GM21526 (cell line): ENCODE results near the gene NANOS2.
"Not testable (repeated sequence)": the region's sequence is repeated elsewhere in the genome, so short reads cannot be mapped to it uniquely, and the experiment has no call there.

Source experiments
- ATAC-seq: cut with Tn5 transposase; IDR thresholded peaks from one replicate; pipeline ENCODE4 v1.9.1; 2021; ENCODE audit warnings: moderate library complexity; ENCODE audit not compliant: unreplicated experiment, low FRiP score

The NANOS2 gene

GRCh38 chr19:45878043-45878794 is 36.4 kb downstream of the NANOS2 start:
- no peak for ATAC-seq

- no peak for ATAC-seq
These were observed 38.0 kb downstream of the NANOS2 start for GRCh38 chr19:45876411-45877197.

- ATAC-seq: no peak
These were observed 38.5 kb downstream of the NANOS2 start for GRCh38 chr19:45876161-45876410.

GRCh38 chr19:45874620-45874966 is 40.0 kb downstream of the NANOS2 start:
- no peak for ATAC-seq

- no peak for ATAC-seq
These were observed 41.3 kb downstream of the NANOS2 start for GRCh38 chr19:45873219-45873772.

- ATAC-seq: no peak
These were observed 42.3 kb downstream of the NANOS2 start for GRCh38 chr19:45872095-45872919.

GRCh38 chr19:45870798-45871197 is 43.8 kb downstream of the NANOS2 start:
- ATAC-seq: no peak

- ATAC-seq: not testable (repeated sequence)
These were observed 47.3 kb downstream of the NANOS2 start for GRCh38 chr19:45867241-45867640.

GRCh38 chr19:45866400-45867176 is 48.0 kb downstream of the NANOS2 start:
- no peak for ATAC-seq

- ATAC-seq: no peak
These were observed 49.2 kb downstream of the NANOS2 start for GRCh38 chr19:45865269-45865948.

GRCh38 chr19:45864629-45865082 is 49.9 kb downstream of the NANOS2 start:
- ATAC-seq: no peak

- ATAC-seq: peak; percentile 45
These were observed 50.5 kb downstream of the NANOS2 start, which contains the start of gene FOXA3 for GRCh38 chr19:45863840-45864628. Gene FOXA3, plus strand, starts transcription at chr19:45864326. Its CDS starts 131 bp downstream, at chr19:45864457.

GRCh38 chr19:45863335-45863839 is 51.2 kb downstream of the NANOS2 start:
- no peak for ATAC-seq
